ENCODE results near the gene ADCY3. TPM values are rescaled to one million over a fixed set of nuclear protein-coding genes. Genes with fewer than 3 reads are reported as not detected.

ADCY3 gene
- total RNA-seq (2022; extraction: Qiagen RNA extraction), result 74.3 to 82.6 TPM (median 80.4 TPM) in 5 replicates

GRCh38 chr2:24920098-24920808 lies at the start of gene ADCY3:
Gene ADCY3 (minus strand): TSS chr2:24920237. CDS start chr2:24918987, 1,250 bp downstream.

GRCh38 chr2:24792874-24793760 lies 126.9 kb downstream of the ADCY3 start, which contains the start of the genes CENPO and PTRHD1:
Gene CENPO (plus strand): TSS chr2:24793425. CDS start chr2:24793920, 495 bp downstream.
Gene PTRHD1 (minus strand): TSS chr2:24793391. CDS start chr2:24793377, 14 bp downstream.

Other genes with a start within 250 kb of the ADCY3 start
- 48.5 to 66.6 TPM (median 61.7 TPM) in 5 replicates for gene PTRHD1, start 126.8 kb downstream of the ADCY3 start, total RNA-seq (2022; extraction: Qiagen RNA extraction)
- gene CENPO, start 126.8 kb downstream of the ADCY3 start, total RNA-seq (2022; extraction: Qiagen RNA extraction), result 44.3 to 57.3 TPM (median 48.0 TPM) in 5 replicates
- 1.8 to 2.6 TPM (median 2.1 TPM) in 5 replicates for gene DNAJC27, start 51.7 kb upstream of the ADCY3 start, total RNA-seq (2022; extraction: Qiagen RNA extraction)
- 7.7 to 10.1 TPM (median 8.0 TPM) in 5 replicates for gene EFR3B, start 121.8 kb upstream of the ADCY3 start, total RNA-seq (2022; extraction: Qiagen RNA extraction)
- 0.06 TPM in 1 of 5 replicates, not detected in the others for gene POMC, start 248.3 kb upstream of the ADCY3 start, total RNA-seq (2022; extraction: Qiagen RNA extraction)

Measured in A549 treated with AZD2906 at 1 μM for 4 hours (cell line).